ENCODE results near the gene NKG7.

The NKG7 gene

DNA sequence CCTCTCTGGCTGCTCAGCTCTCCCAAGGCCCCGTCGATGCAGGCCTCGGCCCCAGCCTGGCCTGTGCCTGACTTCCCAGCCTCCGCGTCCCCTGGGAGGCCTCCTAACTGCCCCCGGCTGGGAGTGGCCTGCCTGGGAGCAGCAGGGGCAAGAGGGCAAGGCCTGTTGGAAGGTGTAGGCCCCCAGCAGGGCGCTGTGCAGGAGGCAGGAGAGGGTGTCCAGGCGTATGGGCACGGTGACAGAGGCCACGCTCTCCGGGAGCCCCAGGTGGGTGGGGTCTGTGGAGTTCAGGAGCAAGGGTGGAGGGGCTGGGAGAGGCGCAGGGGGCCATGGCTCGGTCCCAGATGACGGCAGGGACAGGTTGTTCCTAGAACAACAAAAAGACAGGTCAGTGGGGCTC is 16.7 kb upstream of the NKG7 start:
- no peak for DNase-seq

GRCh38 chr19:51387924-51388389 is 15.5 kb upstream of the NKG7 start, which contains the start of gene LIM2:
Gene LIM2 (minus strand): TSS chr19:51387974. CDS start chr19:51387443, 531 bp downstream.
- no peak for DNase-seq

- DNase-seq = no peak
Measured at GRCh38 chr19:51386882-51387520, 14.5 kb upstream of the NKG7 start.

- DNase-seq = no peak
Measured at GRCh38 chr19:51382004-51382403, 9.6 kb upstream of the NKG7 start.

DNA sequence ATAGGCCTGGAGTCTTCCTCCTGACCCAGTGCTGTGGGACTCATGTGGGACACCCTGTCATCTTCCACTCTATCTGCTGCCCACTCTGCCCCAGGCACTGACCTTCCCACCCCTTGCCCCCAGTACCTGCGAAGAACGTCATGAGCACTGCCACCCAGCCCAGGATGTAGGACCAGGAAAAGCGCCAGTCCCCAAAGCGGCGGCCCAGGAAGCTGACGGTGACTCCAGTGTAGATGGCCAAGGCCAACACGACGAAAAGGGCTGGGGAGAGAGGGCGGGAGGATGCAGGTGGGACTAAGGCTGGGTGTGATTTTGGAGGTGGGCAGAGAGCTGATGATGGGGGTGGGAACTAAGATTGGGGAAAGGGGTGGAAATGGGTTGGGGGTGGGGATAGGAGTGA is 7.9 kb upstream of the NKG7 start:
- no peak for DNase-seq

DNA sequence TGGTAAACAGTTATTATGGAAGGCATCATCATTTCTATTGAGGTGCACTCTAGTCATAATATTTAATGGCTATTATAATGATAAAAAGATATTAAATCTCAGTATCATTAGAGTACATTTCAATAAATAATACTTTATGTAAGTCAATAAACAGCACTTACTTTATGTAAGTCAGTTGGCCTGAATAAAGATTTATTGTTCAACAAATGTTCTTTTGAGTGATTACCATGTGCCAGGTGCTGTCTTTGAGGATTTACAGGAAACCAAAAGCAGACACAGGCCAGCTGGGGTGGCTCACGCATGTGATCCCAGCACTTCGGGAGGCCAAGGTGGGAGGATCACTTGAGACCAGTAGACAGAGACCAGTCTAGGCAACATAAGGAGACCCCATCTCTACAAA is 5.0 kb upstream of the NKG7 start:
- no peak for DNase-seq

DNA sequence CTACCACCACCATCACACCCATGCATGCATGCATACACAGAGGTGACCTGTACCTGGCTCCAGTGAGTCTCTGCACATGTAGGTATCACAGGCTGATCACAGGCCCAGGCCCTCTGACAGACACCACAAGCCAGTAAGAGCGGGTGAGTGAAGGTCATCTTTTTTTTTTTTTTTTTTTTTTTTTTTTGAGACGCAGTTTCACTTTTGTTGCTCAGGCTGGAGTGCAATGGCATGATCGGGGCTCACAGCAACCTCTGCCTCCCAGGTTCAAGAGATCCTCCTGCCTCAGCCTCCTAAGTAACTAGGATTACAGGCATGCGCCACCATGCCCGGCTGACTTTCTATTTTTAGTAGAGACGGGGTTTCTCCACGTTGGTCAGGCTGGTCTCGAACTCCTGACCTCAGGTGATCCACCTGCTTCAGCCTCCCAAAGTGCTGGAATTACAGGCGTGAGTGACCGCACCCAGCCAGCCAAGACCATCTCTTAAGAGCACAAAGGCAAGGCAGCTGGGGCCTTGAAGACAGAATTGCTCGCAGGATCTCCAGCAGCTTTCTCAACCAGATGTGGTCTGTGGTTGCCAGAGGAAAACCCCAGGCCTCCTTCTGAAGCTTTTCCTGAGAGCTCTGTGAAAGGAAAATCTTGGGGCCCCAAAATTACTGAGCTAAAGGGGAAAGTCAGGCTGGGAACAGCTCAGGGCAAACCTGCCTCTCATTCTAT is 3.2 kb upstream of the NKG7 start:
- peak; percentile 24 to 44 for DNase-seq

DNA sequence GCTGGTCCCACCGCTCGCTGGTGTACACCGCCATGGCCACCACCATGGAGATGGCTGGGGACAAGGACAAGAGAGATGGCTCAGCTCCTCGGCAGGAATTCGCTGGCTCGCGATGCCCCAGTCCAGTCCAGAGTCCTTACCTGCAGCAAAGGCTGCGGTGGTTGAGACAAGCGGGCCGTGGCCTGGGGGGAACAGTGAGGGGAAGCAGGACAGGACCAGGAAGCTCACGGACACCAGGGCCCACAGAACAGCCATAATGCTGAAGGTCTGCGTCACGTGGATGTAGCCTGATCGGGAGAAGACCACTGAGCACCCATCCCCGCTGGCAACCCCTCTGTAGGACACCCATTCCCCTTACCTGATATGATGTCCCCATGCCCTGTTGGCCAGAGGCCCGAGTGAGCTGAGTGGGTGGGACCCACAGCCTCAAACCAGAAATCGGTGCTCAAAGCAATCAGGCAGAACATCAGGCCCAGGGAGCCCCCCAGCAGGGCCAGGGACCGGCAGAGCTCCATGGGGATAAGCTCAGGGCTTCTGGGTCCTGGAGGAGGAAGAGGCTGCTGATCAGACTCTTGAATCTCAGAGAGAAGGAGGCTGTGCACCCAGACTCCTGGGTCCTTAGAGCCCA is 319 bp downstream of the NKG7 start:
- DNase-seq = no peak

DNA sequence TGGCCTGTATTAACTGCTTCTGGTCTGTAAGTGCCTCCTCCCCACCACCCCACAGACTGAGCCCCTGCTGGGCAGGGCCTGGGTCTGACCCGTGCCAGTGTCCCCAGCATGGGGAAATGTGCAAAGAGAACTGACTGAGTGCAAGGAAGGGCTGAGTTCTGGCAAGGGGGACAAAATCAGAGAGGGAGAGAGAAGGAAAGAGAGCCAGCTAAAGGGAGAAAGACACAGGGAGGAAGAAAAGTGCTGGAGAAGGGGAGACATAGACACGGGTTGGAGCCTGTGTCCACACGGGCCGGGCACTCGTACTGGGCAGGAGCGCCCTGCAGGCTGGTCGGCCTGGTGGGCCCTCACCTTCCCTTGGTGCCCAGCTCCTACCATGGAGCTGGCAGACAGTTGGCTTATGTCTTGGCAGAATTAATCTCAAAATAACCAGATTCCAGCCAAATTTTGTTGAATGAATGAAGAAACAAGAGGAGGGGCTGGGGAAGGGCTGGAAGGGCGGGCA is 1.2 kb downstream of the NKG7 start:
- no peak for DNase-seq

DNA sequence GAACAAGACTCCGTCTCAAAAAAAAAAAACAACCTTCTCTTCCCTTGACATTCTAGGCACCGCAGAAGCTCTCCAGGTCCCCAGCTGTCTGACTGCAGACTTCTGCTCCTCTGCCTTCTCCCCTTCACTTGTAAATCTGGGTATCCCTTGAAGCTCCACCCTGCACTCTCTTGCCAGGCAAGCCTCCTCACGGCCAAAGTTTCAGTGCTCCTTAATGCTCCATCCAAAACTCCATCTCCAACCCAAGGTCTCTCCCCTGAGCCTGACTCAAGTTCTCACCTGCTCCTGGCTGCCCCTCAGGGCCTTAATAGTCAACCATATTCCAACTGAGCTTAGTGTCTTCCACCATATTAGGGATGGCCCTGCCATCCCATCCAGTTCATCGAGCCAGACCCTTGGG is 2.2 kb downstream of the NKG7 start:
- DNase-seq = no peak

- peak in 1 of 2 experiments; percentile 15 for DNase-seq
Measured at GRCh38 chr19:51368366-51369282, 3.8 kb downstream of the NKG7 start, which contains the start of gene CLDND2. Gene CLDND2 (minus strand): TSS chr19:51369003. CDS start chr19:51368577, 426 bp downstream.

GRCh38 chr19:51367565-51368365 is 4.7 kb downstream of the NKG7 start:
- peak; percentile 97 for DNase-seq

DNA sequence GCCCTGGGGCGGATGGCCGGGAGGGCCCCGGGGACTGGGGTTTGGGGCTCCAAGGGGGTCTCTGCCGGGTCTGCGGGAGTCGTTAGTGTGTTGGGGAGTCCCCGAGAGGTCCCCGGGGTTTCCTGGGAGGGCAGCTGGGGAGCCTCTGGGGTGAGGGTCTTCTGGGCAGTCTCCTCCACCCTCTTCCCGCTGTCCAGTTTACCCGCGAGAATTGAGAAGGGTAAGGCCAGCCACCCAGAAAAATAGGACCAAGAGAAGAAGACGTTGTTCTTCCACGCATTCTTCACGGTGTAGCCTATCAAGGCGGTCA is 5.2 kb downstream of the NKG7 start:
- DNase-seq = no peak

- peak; percentile 98 to 99 for DNase-seq
Measured at GRCh38 chr19:51366389-51367254, 5.8 kb downstream of the NKG7 start.

GRCh38 chr19:51365965-51366388 is 6.5 kb downstream of the NKG7 start, which contains the start of gene ETFB:
Gene ETFB (minus strand): TSS chr19:51366388. CDS start chr19:51366326, 62 bp downstream.
- DNase-seq = no peak

- peak; percentile 45 to 58 for DNase-seq
Measured at GRCh38 chr19:51365211-51365964, 7.1 kb downstream of the NKG7 start.

GRCh38 chr19:51364200-51365106 is 8.0 kb downstream of the NKG7 start:
- no peak for DNase-seq

DNA sequence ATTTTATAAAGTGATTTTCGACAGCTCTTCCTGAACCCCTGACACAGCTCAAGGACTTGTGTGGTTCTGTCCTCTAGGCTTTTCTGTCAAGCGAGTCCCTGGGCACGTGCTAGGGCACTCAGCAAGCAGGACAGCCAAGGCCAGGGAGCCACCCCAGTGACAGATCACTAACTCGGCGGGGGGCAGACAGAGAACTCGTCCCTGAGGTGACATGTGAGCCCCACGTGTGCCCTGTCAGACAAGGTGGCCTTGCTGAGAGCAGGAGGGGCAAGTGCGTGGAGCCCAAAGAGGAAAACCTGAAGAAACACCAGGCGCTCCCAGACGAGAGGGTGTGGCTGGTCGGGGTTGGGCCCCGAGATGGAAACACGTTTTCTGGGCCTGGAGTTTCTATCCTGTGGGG is 11.2 kb downstream of the NKG7 start:
- no peak for DNase-seq

GRCh38 chr19:51359294-51359693 is 13.2 kb downstream of the NKG7 start:
- no peak for DNase-seq

Data from Kasumi-1 (cell line).